ENCODE results near the gene NAV3.

DNA sequence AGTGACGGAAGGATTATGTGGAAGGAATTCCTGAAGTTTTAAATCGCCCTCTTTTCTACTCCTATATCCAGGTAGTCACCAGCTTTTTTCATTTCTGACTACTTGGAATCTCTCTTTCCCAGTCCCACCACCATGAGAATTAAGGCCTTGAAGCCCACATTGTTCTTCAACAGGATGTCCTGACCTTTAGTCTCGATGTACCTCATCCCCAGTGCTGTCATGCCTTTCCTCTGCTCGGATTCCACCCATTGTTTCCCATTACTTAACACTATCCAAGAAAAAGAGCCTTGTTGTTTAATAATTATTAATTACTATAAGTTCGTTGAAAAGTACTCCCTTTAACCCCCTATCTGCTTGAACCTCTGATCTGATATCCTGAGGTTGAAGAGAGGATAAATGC is 44.0 kb upstream of the NAV3 start:
- TF ChIP-seq, protein P1, sequence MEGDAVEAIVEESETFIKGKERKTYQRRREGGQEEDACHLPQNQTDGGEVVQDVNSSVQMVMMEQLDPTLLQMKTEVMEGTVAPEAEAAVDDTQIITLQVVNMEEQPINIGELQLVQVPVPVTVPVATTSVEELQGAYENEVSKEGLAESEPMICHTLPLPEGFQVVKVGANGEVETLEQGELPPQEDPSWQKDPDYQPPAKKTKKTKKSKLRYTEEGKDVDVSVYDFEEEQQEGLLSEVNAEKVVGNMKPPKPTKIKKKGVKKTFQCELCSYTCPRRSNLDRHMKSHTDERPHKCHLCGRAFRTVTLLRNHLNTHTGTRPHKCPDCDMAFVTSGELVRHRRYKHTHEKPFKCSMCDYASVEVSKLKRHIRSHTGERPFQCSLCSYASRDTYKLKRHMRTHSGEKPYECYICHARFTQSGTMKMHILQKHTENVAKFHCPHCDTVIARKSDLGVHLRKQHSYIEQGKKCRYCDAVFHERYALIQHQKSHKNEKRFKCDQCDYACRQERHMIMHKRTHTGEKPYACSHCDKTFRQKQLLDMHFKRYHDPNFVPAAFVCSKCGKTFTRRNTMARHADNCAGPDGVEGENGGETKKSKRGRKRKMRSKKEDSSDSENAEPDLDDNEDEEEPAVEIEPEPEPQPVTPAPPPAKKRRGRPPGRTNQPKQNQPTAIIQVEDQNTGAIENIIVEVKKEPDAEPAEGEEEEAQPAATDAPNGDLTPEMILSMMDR (IDR thresholded peaks at IDR 0.05): no peak
- TF ChIP-seq POLR2AphosphoS5 (IDR thresholded peaks at IDR 0.05): no peak

Data from sigmoid colon (tissue), 4 donors.